ENCODE measurements around the gene QRSL1. TPM values are rescaled to one million over a fixed set of nuclear protein-coding genes. Genes with fewer than 3 reads are reported as not detected.

Gene QRSL1
- polyA plus RNA-seq, 1 donor from 2014 or later, result 20.0 TPM

DNA sequence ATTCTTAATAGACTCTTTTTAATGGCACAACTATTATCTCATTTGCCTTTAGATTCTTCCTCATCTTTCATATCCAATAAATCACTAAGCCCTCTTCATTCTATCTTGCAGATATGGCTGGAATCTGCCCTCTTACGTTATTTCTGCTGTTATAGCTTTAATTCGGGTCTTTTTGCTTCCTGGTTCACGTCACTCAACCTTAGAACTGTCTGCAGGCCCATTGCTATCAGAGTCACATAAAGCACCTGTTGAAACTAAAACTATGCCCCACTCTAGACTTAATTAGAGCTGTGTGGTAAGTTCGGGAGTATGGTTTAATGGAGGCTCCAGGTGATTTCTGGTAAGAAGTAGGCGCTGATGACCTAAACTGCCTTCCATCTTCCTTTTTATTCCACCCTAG is 988 bp downstream of the QRSL1 start:
- H3K4me2 ChIP-seq (ENCODE audit: low read length), result peak overlapping the region; percentile 62
- no peaks in the 10 kb centered on the region for H4K20me1 ChIP-seq (ENCODE audit: insufficient read depth)
- H3K4me3 ChIP-seq (ENCODE audit: low read length), result peak overlapping the region; percentile 87
- H2AFZ ChIP-seq (ENCODE audit: low read depth, low read length), result peak overlapping the region; percentile 91
- no peaks in the 10 kb centered on the region for H3K27me3 ChIP-seq (ENCODE audit: insufficient read depth, low read depth, low read length)
- no peak overlapping the region for H3K27ac ChIP-seq (ENCODE audit: low read length)
- peak overlapping the region; percentile 80 for H3K9ac ChIP-seq (ENCODE audit: low read length)
- TF ChIP-seq EP300 (conservative IDR thresholded peaks at IDR 0.05; ENCODE audit: poor library complexity, severe bottlenecking), result no peak
- TF ChIP-seq, protein P1, sequence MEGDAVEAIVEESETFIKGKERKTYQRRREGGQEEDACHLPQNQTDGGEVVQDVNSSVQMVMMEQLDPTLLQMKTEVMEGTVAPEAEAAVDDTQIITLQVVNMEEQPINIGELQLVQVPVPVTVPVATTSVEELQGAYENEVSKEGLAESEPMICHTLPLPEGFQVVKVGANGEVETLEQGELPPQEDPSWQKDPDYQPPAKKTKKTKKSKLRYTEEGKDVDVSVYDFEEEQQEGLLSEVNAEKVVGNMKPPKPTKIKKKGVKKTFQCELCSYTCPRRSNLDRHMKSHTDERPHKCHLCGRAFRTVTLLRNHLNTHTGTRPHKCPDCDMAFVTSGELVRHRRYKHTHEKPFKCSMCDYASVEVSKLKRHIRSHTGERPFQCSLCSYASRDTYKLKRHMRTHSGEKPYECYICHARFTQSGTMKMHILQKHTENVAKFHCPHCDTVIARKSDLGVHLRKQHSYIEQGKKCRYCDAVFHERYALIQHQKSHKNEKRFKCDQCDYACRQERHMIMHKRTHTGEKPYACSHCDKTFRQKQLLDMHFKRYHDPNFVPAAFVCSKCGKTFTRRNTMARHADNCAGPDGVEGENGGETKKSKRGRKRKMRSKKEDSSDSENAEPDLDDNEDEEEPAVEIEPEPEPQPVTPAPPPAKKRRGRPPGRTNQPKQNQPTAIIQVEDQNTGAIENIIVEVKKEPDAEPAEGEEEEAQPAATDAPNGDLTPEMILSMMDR (IDR thresholded peaks at IDR 0.05; ENCODE audit: poor library complexity, severe bottlenecking), result no peak
- TF ChIP-seq SMC3 (conservative IDR thresholded peaks at IDR 0.05; ENCODE audit: poor library complexity), result no peak
- TF ChIP-seq EZH2 (IDR thresholded peaks at IDR 0.05; ENCODE audit: borderline replicate concordance, insufficient read depth, low read length, poor library complexity, severe bottlenecking), result no peak
- TF ChIP-seq TAF1 (IDR thresholded peaks at IDR 0.05; ENCODE audit: low read depth), result no peak
- TF ChIP-seq RAD21 (conservative IDR thresholded peaks at IDR 0.05), result no peak
- no peak for TF ChIP-seq POLR2AphosphoS5 (IDR thresholded peaks at IDR 0.05)
- no peak for TF ChIP-seq MXI1 (conservative IDR thresholded peaks at IDR 0.05; ENCODE audit: poor library complexity, severe bottlenecking)
- TF ChIP-seq, protein P2, sequence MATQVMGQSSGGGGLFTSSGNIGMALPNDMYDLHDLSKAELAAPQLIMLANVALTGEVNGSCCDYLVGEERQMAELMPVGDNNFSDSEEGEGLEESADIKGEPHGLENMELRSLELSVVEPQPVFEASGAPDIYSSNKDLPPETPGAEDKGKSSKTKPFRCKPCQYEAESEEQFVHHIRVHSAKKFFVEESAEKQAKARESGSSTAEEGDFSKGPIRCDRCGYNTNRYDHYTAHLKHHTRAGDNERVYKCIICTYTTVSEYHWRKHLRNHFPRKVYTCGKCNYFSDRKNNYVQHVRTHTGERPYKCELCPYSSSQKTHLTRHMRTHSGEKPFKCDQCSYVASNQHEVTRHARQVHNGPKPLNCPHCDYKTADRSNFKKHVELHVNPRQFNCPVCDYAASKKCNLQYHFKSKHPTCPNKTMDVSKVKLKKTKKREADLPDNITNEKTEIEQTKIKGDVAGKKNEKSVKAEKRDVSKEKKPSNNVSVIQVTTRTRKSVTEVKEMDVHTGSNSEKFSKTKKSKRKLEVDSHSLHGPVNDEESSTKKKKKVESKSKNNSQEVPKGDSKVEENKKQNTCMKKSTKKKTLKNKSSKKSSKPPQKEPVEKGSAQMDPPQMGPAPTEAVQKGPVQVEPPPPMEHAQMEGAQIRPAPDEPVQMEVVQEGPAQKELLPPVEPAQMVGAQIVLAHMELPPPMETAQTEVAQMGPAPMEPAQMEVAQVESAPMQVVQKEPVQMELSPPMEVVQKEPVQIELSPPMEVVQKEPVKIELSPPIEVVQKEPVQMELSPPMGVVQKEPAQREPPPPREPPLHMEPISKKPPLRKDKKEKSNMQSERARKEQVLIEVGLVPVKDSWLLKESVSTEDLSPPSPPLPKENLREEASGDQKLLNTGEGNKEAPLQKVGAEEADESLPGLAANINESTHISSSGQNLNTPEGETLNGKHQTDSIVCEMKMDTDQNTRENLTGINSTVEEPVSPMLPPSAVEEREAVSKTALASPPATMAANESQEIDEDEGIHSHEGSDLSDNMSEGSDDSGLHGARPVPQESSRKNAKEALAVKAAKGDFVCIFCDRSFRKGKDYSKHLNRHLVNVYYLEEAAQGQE (IDR thresholded peaks at IDR 0.05; ENCODE audit: borderline replicate concordance), result no peak
- H3K36me3 ChIP-seq (ENCODE audit: insufficient read depth, low read length), result no peaks in the 10 kb centered on the region
- peaks cover 31% of the 10 kb centered on the region for H3K79me2 ChIP-seq (replicated peaks; ENCODE audit: insufficient read depth, low read length)
- no peaks in the 10 kb centered on the region for H3F3A ChIP-seq (ENCODE audit: insufficient read depth, low read length, poor library complexity, severe bottlenecking)
- no peaks in the 10 kb centered on the region for H3K9me2 ChIP-seq (ENCODE audit: insufficient read depth, low read length)
- no peaks in the 10 kb centered on the region for H3K9me3 ChIP-seq (ENCODE audit: low read length)

DNA sequence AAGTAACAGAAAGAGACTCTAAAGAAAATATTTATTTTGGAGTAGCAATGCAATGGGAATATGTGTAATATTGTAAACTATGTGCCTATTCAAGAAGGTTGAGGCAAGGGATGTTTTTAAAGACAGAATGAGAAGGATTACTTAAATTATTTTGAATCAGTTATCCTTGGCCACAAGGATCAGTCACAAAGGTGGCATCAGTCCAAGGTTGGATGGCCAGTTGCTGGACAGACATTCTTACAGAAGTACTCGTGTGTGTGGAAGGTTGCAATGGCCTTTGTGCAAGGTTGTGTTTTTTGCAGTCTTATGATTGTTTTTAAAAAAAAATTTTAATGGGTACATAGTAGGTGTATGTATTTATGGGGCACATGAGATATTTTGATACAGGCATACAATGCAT is 2.0 kb downstream of the QRSL1 start:
- Histone ChIP-seq H3K79me2 (replicated peaks; ENCODE audit: insufficient read depth, low read length) (peaks cover 31% of the 10 kb centered on the region), H3K36me3 (ENCODE audit: insufficient read depth, low read length) (no peaks in the 10 kb centered on the region), H3K27ac (ENCODE audit: low read length) (no peak overlapping the region), H3K9ac (ENCODE audit: low read length) (no peak overlapping the region), H4K20me1 (ENCODE audit: insufficient read depth) (no peaks in the 10 kb centered on the region), H3F3A (ENCODE audit: insufficient read depth, low read length, poor library complexity, severe bottlenecking) (no peaks in the 10 kb centered on the region), H3K9me3 (ENCODE audit: low read length) (no peaks in the 10 kb centered on the region), H3K4me2 (ENCODE audit: low read length) (no peak overlapping the region), H3K27me3 (ENCODE audit: insufficient read depth, low read depth, low read length) (no peaks in the 10 kb centered on the region), H2AFZ (ENCODE audit: low read depth, low read length) (no peak overlapping the region), H3K9me2 (ENCODE audit: insufficient read depth, low read length) (no peaks in the 10 kb centered on the region), H3K4me3 (ENCODE audit: low read length) (no peak overlapping the region)
- TF ChIP-seq MXI1 (conservative IDR thresholded peaks at IDR 0.05; ENCODE audit: poor library complexity, severe bottlenecking) (no peak), SMC3 (conservative IDR thresholded peaks at IDR 0.05; ENCODE audit: poor library complexity) (no peak)
- TF ChIP-seq, protein P2 (IDR thresholded peaks at IDR 0.05; ENCODE audit: borderline replicate concordance), result no peak

All from neural cell (in vitro differentiated cells).